M059J (cell line): ENCODE data around the gene MRPS16. TPM values are rescaled to one million over a fixed set of nuclear protein-coding genes. Genes with fewer than 3 reads are reported as not detected.

ENCODE experiments used
- DNase-seq: peaks from one replicate; pipeline ENCODE4 v3.0.0-alpha.2; 2012; ENCODE audit warnings: low read depth
- total RNA-seq: library from RNA; depleted of rRNA; stranded (reverse); fragments of >200 nt; shearing (Covaris generic); gene quantifications from 2 replicates; pipeline ENCODE4 v1.2.3, GENCODE V29; 2014

MRPS16 gene
- total RNA-seq, 1 experiment from 2014 or later: 66.5 TPM

GRCh38 chr10:73239908-73240307 is 12.5 kb downstream of the MRPS16 start:
- DNase-seq: no peak

DNA sequence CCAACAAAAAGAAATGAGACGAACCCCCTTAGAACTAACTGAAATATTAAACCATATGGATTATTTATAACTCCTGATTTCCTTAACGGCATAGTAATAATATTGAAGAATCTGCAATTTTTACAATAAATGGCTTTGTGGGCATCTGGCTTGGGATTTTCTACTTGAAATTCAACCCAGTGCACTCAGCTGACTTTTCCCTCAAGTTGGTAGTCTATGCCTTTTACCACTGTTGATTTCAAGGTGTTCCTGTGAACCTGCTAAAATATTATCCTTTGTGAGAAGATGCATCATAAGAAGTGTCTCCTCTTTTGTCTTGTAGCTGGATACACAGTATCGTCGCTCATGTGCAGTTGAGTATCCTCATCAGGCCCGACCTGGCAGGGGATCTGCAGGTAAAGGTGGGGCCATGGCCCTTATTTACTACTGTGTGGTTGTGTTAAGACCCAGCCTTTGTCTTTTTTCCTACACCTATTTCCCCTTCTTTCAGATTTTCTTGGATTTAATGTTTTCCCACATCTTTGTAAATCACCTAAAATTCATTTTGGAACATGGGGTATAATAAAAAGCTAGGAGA is 13.4 kb downstream of the MRPS16 start:
- DNase-seq: no peak

DNA sequence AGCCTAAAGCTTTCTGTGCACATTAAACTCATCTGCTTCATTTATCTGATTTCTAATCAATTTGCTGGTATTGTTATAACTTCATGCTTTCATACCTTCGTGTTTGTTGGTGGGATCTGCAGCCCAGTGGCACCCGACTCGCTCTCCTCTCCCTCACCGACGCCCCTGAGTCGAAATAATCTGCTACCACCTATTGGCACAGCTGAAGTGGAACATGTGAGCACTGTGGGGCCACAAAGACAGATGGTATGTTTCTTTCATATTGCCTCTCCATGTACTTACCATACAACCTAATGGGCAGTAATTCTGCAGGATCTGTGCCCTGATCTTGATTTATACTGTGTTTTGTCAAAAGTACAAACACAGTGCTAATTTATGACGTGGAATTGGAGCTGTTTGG is 17.7 kb downstream of the MRPS16 start:
- DNase-seq: no peak

DNA sequence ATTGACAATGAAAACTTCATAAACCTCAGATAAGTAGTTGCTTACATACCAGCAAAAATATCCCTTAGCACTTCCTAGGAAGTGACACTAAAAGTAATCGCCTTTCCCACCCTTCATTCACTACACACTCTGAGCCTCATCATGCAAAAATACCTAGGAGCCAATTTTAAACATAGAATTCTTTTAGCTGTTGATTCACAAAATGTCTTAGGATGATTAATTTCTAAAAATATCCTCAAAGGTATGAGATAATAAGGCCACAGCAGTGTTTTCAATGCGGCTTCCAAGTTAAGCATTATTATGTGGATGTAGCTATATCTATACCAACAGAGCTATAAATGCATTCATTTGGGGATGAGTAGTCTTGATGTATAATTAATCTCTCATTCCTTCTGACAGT is 18.6 kb downstream of the MRPS16 start:
- no peak for DNase-seq

GRCh38 chr10:73232887-73233286 is 19.6 kb downstream of the MRPS16 start:
- no peak for DNase-seq

GRCh38 chr10:73229567-73229966 is 22.9 kb downstream of the MRPS16 start:
- no peak for DNase-seq

GRCh38 chr10:73228247-73228646 is 24.2 kb downstream of the MRPS16 start:
- DNase-seq: no peak

- no peak for DNase-seq
Observed at GRCh38 chr10:73226663-73227062, 25.8 kb downstream of the MRPS16 start.

DNA sequence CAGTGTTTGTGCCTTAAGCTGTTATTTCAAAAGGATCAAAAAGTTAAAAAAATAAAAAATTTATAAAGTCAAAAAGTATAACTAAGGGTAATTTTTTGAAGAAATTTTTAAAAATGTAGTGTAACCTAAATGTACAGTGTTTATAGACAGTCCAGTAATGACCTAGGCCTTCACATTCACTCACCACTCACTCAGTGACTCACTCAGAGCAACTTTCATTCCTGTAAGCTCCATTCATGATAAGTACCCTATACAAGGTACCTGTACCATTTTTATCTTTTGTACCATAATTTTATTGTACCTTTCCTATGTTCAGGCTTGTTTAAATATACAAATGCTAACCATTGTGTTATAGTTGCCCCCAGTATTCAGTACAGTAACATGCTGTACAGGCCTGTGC is 26.9 kb downstream of the MRPS16 start:
- DNase-seq: peak; percentile 39

GRCh38 chr10:73220989-73221388 is 31.5 kb downstream of the MRPS16 start:
- DNase-seq: no peak

GRCh38 chr10:73219384-73219783 is 33.1 kb downstream of the MRPS16 start:
- no peak for DNase-seq

DNA sequence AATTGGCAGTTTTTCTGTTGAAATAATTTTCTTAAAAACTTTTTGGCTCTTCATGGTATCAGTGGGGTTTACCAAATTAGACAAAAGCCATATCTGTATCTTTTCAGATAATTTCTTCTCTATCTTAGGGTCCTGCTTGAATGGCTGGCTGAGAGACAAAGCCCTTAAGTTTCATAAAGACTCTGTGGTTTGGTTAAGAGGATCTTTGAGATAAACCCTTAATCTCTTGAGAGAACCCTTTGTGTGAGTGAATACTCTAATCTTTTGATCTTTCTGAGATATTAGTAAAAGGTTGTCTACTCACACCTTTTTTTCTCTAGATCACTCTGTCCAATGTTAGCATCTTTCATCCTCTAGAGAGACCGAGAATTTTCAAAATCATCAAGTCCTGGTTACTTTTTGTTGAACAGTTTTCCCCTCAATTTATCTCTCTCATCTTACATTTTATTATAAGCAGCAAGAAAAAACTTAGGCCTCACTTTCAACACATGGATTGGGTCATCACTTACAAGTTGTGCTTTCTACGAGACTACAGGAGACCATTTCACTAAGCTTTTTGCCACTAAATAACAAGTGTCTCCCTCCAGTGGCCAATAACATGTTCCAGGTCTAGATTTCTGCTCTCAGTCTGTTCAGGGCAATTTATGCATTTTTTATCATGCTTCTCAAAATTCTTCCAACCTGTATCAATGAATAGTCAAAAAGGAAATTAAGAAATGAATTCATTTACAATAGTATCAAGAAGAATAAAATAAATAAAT is 33.8 kb downstream of the MRPS16 start:
- DNase-seq: peak; percentile 23

- no peak for DNase-seq
Observed at GRCh38 chr10:73217628-73218027, 34.8 kb downstream of the MRPS16 start.

- no peak for DNase-seq
Observed at GRCh38 chr10:73215749-73216148, 36.7 kb downstream of the MRPS16 start.

DNA sequence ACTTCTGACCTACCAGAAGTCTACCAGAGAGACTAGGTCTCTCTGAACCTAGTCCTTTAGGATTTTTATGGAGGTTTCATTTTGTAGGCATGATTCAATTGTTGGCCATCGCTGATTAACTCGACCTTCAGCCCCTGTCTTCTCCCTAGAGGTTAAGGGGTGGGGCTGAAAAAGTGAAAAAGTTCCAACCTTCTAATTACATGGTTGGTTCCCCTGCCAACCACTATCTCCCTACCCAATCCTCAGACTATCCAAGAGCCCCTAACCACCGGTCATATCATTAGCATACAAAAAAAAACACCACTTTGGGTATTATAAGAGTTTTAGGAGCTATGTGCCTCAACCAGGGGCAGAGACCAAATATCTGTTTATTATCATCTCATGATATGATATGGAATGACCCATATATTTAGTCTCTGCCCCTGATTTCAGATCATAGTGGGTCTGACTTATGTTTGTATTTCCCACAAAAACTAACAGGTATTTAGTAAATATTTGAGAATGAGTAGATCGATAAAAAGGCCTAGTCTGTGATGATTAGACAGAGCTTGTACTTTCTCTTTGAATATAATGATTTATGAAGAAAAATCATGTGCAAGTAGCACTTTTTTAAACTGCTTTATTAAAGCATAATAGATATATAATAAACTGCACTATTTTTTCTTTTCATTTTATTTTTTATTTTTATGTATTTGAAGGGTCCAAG is 41.2 kb downstream of the MRPS16 start:
- DNase-seq: no peak

GRCh38 chr10:73210395-73211105 is 41.9 kb downstream of the MRPS16 start:
- no peak for DNase-seq

DNA sequence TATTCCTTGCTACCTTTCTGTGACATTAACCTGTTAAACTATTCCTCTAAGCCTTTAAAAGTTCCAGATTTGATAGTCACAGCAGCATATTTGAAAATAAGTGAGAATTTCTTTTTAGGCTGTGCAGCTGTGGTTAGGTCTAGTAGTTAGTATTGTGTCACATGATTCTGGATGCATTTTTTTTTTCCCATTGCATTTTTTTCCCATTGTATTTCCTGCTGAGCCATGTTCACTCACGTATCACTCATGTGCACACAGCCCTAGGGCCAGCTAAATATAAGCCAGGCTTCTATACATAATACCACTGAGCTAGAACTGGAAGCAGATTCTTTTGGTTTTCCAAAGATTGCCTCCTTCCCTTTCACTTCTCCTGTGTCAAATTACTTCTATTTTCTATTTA is 42.7 kb downstream of the MRPS16 start:
- DNase-seq: peak; percentile 35

DNA sequence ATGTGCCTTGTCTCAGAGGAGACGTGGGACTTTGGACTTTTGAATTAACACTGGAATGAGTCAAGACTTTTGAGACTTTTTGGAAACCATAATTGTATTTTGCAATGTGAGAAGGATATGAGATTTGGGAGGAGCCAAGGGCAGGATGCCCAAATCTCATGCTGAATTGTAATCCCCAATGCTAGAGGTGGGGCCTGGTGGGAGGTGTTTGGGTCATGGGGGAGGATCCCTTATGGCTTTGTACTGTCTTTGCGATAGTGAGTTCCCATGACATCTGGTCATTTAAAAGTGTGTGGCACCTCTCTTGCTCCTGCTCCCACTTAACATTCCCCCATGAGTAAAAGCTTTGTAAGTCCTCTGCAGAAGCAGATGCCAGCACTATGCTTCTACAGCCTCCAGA is 44.6 kb downstream of the MRPS16 start:
- DNase-seq: no peak

DNA sequence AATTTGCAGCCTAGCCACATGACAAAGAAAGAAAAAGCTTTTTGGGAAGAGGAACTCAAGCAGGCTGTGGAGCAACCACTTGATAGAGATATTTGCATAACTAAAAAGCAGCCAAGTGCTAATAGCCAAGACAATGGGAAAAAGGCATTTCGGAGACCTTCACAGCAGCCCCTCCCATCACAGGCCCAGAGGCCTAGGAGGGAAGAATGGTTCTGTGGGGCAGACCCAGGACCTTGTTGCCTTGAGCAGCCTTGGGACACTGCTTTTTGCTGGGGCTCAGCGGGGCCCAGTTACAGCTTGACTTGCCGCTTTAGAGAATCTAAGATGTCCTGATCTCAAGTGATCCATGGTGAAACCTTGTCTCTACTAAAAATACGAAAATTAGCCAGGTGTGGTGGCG is 46.1 kb downstream of the MRPS16 start:
- no peak for DNase-seq

DNA sequence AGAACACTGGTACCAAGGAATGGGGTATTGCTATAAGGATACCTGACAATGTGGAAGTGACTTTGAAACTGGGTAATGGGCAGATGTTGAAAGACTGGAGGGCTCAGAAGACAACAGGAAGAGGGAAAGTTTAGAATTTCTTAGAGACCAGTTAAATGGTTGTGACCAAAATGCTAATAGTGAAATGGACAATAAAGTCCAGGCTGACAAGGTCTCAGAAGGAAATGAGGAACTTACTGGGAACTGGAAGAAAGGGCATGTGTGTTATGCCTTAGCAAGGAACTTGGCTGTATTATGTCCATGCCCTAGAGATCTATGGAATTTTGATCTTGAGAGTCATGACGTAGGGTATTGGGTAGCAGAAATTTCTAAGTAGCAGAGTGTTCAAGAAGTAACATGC is 46.6 kb downstream of the MRPS16 start:
- no peak for DNase-seq

- DNase-seq: no peak
Observed at GRCh38 chr10:73205081-73205480, 47.4 kb downstream of the MRPS16 start.
